ENCODE data around the gene GATC.
"Not testable (repeated sequence)": the region's sequence is repeated elsewhere in the genome, so short reads cannot be mapped to it uniquely, and the experiment has no call there.

The GATC gene

GRCh38 chr12:120432772-120433525 lies 13.3 kb upstream of the GATC start:
- CTCF ChIA-PET = interaction anchor here (0.9 to 1.6 kb wide), 3 partner anchors 12 to 108 kb away, joined by 3 read pairs; no protein-coding TSS in a partner anchor
- POLR2A ChIA-PET = no interaction called here

GRCh38 chr12:120437735-120438494 lies 8.3 kb upstream of the GATC start, which contains the start of gene COX6A1:
Gene COX6A1 (plus strand): TSS chr12:120438113. CDS start chr12:120438127, 14 bp downstream.
- CTCF ChIA-PET = interaction anchor here (0.7 to 4.2 kb wide), 6 partner anchors 9 to 111 kb away, joined by 3 to 22 read pairs (median 4); partner anchors contain the start of gene PLA2G1B
- POLR2A ChIA-PET = interaction anchor here (0.7 to 1.4 kb wide), 3 partner anchors 13 to 237 kb away, joined by 3 to 4 read pairs (median 3); partner anchors contain the start of genes DYNLL1 and RPLP0
- TF ChIP-seq CTCF (IDR thresholded peaks at IDR 0.05; ENCODE audit: control extremely low read depth, extremely low read depth, low read depth, missing control alignments) = peak; percentile 2
- peak; percentile 98 for DNase-seq (ENCODE audit: extremely low spot score)

More at GRCh38 chr12:120432772-120433525, 13.3 kb upstream of the GATC start:
- no peak for DNase-seq (ENCODE audit: extremely low spot score)
- no peak for TF ChIP-seq CTCF (IDR thresholded peaks at IDR 0.05; ENCODE audit: control extremely low read depth, extremely low read depth, low read depth, missing control alignments)

GRCh38 chr12:120438495-120439198 lies 7.6 kb upstream of the GATC start:
- POLR2A ChIA-PET = interaction anchor here (1.4 kb wide), 1 partner anchor 57 kb away, joined by 4 read pairs; the partner anchor contains the start of gene DYNLL1
- no peak for DNase-seq (ENCODE audit: extremely low spot score)
- TF ChIP-seq CTCF (IDR thresholded peaks at IDR 0.05; ENCODE audit: control extremely low read depth, extremely low read depth, low read depth, missing control alignments) = no peak
- CTCF ChIA-PET = interaction anchor here (0.7 to 4.2 kb wide), 9 partner anchors 8 to 112 kb away, joined by 3 to 22 read pairs (median 4); partner anchors contain the start of gene PLA2G1B

- DNase-seq (ENCODE audit: extremely low spot score) = peak; percentile 80
- CTCF ChIA-PET = interaction anchor here (0.8 to 4.2 kb wide), 15 partner anchors 9 to 210 kb away, joined by 3 to 22 read pairs (median 5); partner anchors contain the start of genes POP5 and SRSF9
- TF ChIP-seq CTCF (IDR thresholded peaks at IDR 0.05; ENCODE audit: control extremely low read depth, extremely low read depth, low read depth, missing control alignments) = peak; percentile 47
- POLR2A ChIA-PET = no interaction called here
These were observed 6.5 kb upstream of the GATC start for GRCh38 chr12:120439646-120440247.

GRCh38 chr12:120444676-120445075 lies 1.6 kb upstream of the GATC start:
- TF ChIP-seq CTCF (IDR thresholded peaks at IDR 0.05; ENCODE audit: control extremely low read depth, extremely low read depth, low read depth, missing control alignments) = no peak
- CTCF ChIA-PET = interaction anchor here (0.8 to 2.8 kb wide), 6 partner anchors 8 to 31 kb away, joined by 3 to 15 read pairs (median 4); no protein-coding TSS in a partner anchor
- no peak for DNase-seq (ENCODE audit: extremely low spot score)
- POLR2A ChIA-PET = no interaction called here

GRCh38 chr12:120446844-120447178 lies 567 bp downstream of the GATC start:
- CTCF ChIA-PET = interaction anchor here (1.6 to 2.3 kb wide), 2 partner anchors 10 to 17 kb away, joined by 6 to 9 read pairs; no protein-coding TSS in a partner anchor
- POLR2A ChIA-PET; DNase-seq (ENCODE audit: extremely low spot score): not testable (repeated sequence)
